ENCODE data around the gene KLK11.

Gene KLK11

DNA sequence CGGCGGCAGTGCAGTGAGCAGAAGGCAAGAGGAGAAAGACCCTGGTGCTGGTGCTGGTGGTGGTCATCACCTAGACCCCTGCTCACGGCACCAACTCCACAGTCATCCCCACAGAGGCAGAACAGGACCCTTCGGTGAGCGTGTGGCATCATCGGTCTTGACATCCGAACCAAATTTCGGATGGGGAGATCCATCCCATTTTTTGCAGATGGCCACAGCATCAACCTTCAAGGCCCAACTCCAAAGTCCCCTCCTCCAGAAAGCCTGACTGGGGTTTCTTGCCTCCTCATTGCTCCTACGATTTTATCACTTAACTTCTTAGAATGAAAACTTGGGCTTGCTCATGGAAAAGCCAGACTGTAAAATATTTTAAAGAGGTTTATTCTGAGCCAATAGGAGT lies 17.1 kb upstream of the KLK11 start:
- H3K27ac Mint-ChIP-seq = no peak overlapping the region
- no peak overlapping the region for H3K4me3 Mint-ChIP-seq
- peaks cover 11% of the 10 kb centered on the region for H3K27me3 Mint-ChIP-seq
- H3K4me1 Mint-ChIP-seq (ENCODE audit: low read depth) = no peaks in the 10 kb centered on the region
- DNase-seq = no peak
- no peaks in the 10 kb centered on the region for H3K9me3 Mint-ChIP-seq
- no peaks in the 10 kb centered on the region for H3K36me3 Mint-ChIP-seq (ENCODE audit: low read depth)

- Mint-ChIP-seq H3K36me3 (ENCODE audit: low read depth) (no peaks in the 10 kb centered on the region), H3K9me3 (no peaks in the 10 kb centered on the region), H3K27ac (no peak overlapping the region), H3K4me1 (ENCODE audit: low read depth) (no peaks in the 10 kb centered on the region), H3K27me3 (peaks cover 3% of the 10 kb centered on the region), H3K4me3 (no peak overlapping the region)
- DNase-seq = no peak
Measured at GRCh38 chr19:51040151-51040550, 13.7 kb upstream of the KLK11 start.

GRCh38 chr19:51036519-51036918 lies 10.1 kb upstream of the KLK11 start:
- Mint-ChIP-seq H3K4me3 (no peak overlapping the region), H3K9me3 (no peaks in the 10 kb centered on the region), H3K27me3 (peaks cover 19% of the 10 kb centered on the region), H3K36me3 (ENCODE audit: low read depth) (no peaks in the 10 kb centered on the region), H3K4me1 (ENCODE audit: low read depth) (no peaks in the 10 kb centered on the region), H3K27ac (no peak overlapping the region)
- no peak for DNase-seq

DNA sequence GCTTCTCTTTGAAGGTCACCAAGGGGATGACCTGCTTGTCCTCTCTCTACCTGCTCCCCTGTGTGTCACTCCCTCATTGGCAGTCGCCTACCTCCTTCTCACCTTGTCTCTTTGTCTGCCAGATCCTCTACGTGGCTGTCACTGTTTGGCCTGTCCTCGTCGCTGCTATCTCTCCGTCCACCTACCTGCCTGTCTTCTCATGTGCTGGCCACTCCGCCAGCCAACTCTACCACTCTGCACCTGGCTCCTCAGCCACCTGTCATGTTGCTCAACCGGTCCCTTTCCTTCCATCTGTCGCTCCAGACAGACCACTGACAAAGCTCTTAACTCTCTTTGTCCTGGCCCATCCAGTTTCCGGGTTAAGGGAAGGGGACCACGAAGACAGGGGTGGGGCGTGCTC lies 8.3 kb upstream of the KLK11 start, which contains the start of gene KLK12:
Gene KLK12 (minus strand): TSS at position 299 of the 400 bp plus-strand sequence. CDS start 381 bp downstream, outside the sequence.
- no peaks in the 10 kb centered on the region for H3K36me3 Mint-ChIP-seq (ENCODE audit: low read depth)
- peaks cover 34% of the 10 kb centered on the region for H3K27me3 Mint-ChIP-seq
- H3K4me1 Mint-ChIP-seq (ENCODE audit: low read depth) = no peaks in the 10 kb centered on the region
- no peak within 1 kb of the TSS for H3K4me3 Mint-ChIP-seq
- DNase-seq = no peak
- no peaks in the 10 kb centered on the region for H3K9me3 Mint-ChIP-seq
- no peak within 1 kb of the TSS for H3K27ac Mint-ChIP-seq

GRCh38 chr19:51031880-51032225 lies 5.4 kb upstream of the KLK11 start:
- Mint-ChIP-seq H3K4me3 (no peak overlapping the region), H3K9me3 (no peaks in the 10 kb centered on the region), H3K27me3 (peaks cover 48% of the 10 kb centered on the region), H3K27ac (no peak overlapping the region), H3K4me1 (ENCODE audit: low read depth) (no peaks in the 10 kb centered on the region), H3K36me3 (ENCODE audit: low read depth) (no peaks in the 10 kb centered on the region)
- DNase-seq = no peak

DNA sequence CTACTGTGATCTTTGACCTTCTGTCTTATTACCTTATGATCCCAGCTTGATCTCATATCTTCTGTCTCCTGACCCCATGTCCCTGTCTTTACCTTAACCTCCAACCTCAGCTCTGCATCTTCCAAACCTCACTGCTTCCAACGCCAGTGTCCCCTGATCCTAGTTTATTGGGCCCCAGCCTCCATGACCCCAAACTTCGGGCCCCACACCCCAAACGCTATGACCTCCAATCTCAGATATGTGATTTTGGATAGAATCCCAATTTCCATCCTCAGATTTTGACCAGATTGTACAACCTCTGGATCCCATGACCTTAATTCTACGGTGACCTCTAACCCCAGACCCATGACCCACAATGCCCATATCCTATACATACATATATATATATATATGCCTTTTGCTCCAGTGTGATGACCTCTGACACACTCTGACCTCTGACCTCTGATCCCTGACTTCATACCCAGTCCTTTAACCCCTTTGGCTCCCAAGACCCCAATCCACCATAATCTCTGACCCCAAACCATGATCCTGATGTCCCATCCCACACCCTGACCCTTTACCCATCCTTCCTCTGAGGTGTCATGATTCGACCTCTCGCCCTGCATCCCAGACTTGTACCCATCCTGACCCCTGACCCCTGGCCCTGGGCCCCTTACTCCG lies 4.9 kb upstream of the KLK11 start:
- no peak overlapping the region for H3K27ac Mint-ChIP-seq
- peaks cover 50% of the 10 kb centered on the region for H3K27me3 Mint-ChIP-seq
- no peaks in the 10 kb centered on the region for H3K36me3 Mint-ChIP-seq (ENCODE audit: low read depth)
- H3K9me3 Mint-ChIP-seq = no peaks in the 10 kb centered on the region
- H3K4me3 Mint-ChIP-seq = no peak overlapping the region
- no peaks in the 10 kb centered on the region for H3K4me1 Mint-ChIP-seq (ENCODE audit: low read depth)
- no peak for DNase-seq

- Mint-ChIP-seq H3K4me1 (ENCODE audit: low read depth) (no peaks in the 10 kb centered on the region), H3K27ac (no peak overlapping the region), H3K4me3 (no peak overlapping the region), H3K27me3 (peaks cover 54% of the 10 kb centered on the region), H3K9me3 (no peaks in the 10 kb centered on the region), H3K36me3 (ENCODE audit: low read depth) (no peaks in the 10 kb centered on the region)
- no peak for DNase-seq
Measured at GRCh38 chr19:51030631-51031030, 4.2 kb upstream of the KLK11 start.

DNA sequence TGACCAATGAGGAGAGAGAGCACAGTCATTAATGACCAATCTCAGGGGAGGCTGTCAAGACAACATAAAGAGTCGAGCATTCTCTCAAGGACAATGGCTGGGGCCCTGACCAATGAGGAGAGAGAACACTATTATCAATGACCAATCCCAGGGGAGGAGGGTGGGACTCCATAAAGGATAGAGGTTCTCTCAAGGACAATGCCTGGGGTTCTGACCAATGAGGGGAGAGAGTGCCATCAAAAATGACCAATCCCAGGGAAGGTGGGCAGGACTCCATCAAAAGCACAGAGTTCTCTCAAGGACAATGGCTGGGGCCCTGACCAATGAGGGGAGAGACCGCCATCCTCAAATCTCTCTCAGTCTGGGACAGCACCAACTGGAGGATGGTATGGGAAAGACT lies 3.3 kb upstream of the KLK11 start:
- no peak overlapping the region for H3K27ac Mint-ChIP-seq
- no peaks in the 10 kb centered on the region for H3K4me1 Mint-ChIP-seq (ENCODE audit: low read depth)
- no peaks in the 10 kb centered on the region for H3K9me3 Mint-ChIP-seq
- H3K4me3 Mint-ChIP-seq = no peak overlapping the region
- no peak for DNase-seq
- H3K27me3 Mint-ChIP-seq = peaks cover 57% of the 10 kb centered on the region
- no peaks in the 10 kb centered on the region for H3K36me3 Mint-ChIP-seq (ENCODE audit: low read depth)

- no peaks in the 10 kb centered on the region for H3K4me1 Mint-ChIP-seq (ENCODE audit: low read depth)
- no peaks in the 10 kb centered on the region for H3K9me3 Mint-ChIP-seq
- no peak overlapping the region for H3K4me3 Mint-ChIP-seq
- no peak for DNase-seq
- H3K36me3 Mint-ChIP-seq (ENCODE audit: low read depth) = no peaks in the 10 kb centered on the region
- H3K27ac Mint-ChIP-seq = no peak overlapping the region
- peaks cover 63% of the 10 kb centered on the region for H3K27me3 Mint-ChIP-seq
Measured at GRCh38 chr19:51027873-51028272, 1.5 kb upstream of the KLK11 start.

DNA sequence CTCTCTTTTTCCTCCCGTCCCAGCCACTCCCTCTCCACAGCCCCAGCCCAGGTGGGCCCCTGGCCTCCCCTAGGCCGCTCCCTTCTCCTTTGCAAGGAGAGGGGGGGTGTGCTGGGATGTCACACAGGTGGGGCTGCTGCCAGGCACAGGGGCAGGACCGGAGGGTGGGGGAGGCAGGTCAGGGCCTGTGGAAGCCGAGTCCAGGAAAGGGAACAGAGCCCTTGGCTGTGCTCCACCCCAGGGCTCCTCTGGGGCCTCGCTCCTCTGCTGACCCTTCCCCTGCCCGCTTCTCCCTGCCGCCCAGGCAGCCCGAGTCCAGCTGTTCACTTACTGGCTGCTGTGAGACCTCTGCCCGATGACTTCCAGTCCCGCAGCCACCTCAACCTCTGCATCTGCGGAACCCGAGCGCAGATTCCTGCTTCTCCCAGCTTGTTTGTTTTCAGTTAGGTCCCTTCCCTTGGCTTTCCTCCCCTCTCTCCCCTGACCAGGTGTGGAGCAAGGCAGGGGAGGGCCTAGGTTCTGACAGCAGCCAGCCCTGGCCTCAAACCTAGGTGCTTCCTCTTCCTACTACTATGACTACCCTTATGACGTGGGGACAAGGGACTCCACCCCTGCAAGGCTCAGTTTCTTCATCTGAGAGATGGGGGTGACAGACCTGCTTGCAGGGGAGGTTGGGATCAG lies 850 bp upstream of the KLK11 start:
- peaks cover 66% of the 10 kb centered on the region for H3K27me3 Mint-ChIP-seq
- no peak overlapping the region for H3K4me3 Mint-ChIP-seq
- H3K27ac Mint-ChIP-seq = no peak overlapping the region
- no peaks in the 10 kb centered on the region for H3K4me1 Mint-ChIP-seq (ENCODE audit: low read depth)
- DNase-seq = no peak
- no peaks in the 10 kb centered on the region for H3K36me3 Mint-ChIP-seq (ENCODE audit: low read depth)
- H3K9me3 Mint-ChIP-seq = no peaks in the 10 kb centered on the region

DNA sequence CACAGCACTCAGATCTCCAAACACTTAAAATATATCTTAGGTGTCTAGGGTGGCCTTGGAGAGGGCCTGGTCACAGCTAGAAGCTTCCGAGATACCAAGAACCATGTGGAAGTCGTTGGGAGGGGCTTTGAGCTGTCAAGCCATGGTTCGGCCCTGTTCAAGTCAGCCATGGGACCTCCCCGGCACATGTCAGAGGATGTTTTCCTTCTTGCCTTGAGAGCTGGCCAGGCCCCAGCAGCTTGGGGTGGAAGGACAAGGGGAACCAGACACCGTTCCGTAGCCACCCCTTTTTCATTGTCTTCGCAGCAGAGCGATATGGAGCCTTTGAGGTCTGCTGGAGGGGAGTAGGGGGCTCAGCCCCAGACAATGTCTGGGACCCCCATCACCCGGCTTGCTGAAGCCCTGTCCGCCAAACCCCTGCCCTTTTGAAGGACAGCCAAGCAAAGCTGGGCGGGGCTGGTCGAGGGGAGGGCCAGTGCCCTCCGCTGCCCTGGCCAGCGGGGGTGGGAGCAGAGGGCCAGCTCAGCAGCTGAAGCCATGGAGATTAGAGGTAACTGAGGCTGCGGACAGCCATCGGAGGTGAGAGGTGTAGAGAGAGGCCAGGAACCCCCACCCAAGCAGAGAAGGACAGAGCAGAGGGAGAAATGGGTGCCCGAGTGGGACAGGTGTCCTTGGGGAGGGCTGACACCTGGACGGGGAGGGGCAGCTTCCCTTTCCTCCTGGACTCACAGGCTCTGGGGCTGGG lies 435 bp downstream of the KLK11 start:
- H3K27me3 Mint-ChIP-seq = peaks cover 68% of the 10 kb centered on the region

DNA sequence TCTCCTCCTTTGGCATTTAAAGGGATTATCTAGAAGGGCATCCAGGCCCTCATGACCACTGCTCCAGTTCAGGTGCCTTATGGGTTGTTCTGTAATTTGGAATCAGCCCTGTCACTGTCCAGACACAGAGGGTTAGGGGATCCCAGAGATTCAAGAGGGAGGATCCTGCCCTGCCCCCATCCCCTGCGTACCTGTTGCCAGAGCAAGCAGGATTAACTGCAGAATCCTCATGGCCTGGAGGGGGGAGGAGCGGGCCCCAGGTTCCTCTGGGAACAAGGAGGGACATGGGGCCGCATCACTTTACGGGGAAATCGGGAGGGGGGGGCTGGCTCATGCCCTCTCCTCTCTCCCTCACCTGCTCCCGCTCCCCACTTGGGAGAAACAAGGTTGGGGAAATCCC lies 1.0 kb downstream of the KLK11 start:
- no peaks in the 10 kb centered on the region for H3K36me3 Mint-ChIP-seq (ENCODE audit: low read depth)
- no peak for DNase-seq
- peaks cover 66% of the 10 kb centered on the region for H3K27me3 Mint-ChIP-seq
- no peak overlapping the region for H3K4me3 Mint-ChIP-seq
- H3K27ac Mint-ChIP-seq = no peak overlapping the region
- no peaks in the 10 kb centered on the region for H3K9me3 Mint-ChIP-seq
- H3K4me1 Mint-ChIP-seq (ENCODE audit: low read depth) = no peaks in the 10 kb centered on the region

More for the DNA sequence above, 435 bp downstream of the KLK11 start:
- H3K27ac Mint-ChIP-seq = no peak overlapping the region
- no peaks in the 10 kb centered on the region for H3K36me3 Mint-ChIP-seq (ENCODE audit: low read depth)
- H3K4me3 Mint-ChIP-seq = no peak overlapping the region
- no peaks in the 10 kb centered on the region for H3K9me3 Mint-ChIP-seq
- H3K4me1 Mint-ChIP-seq (ENCODE audit: low read depth) = no peaks in the 10 kb centered on the region
- no peak for DNase-seq

- H3K36me3 Mint-ChIP-seq (ENCODE audit: low read depth) = no peaks in the 10 kb centered on the region
- H3K9me3 Mint-ChIP-seq = no peaks in the 10 kb centered on the region
- no peak overlapping the region for H3K27ac Mint-ChIP-seq
- H3K4me3 Mint-ChIP-seq = no peak overlapping the region
- no peak for DNase-seq
- H3K4me1 Mint-ChIP-seq (ENCODE audit: low read depth) = peaks cover under 1% of the 10 kb centered on the region
- H3K27me3 Mint-ChIP-seq = peaks cover 69% of the 10 kb centered on the region
Measured at GRCh38 chr19:51024924-51025323, 1.5 kb downstream of the KLK11 start.

- H3K36me3 Mint-ChIP-seq (ENCODE audit: low read depth) = no peaks in the 10 kb centered on the region
- no peak overlapping the region for H3K27ac Mint-ChIP-seq
- H3K4me1 Mint-ChIP-seq (ENCODE audit: low read depth) = peaks cover 3% of the 10 kb centered on the region
- no peaks in the 10 kb centered on the region for H3K9me3 Mint-ChIP-seq
- peaks cover 72% of the 10 kb centered on the region for H3K27me3 Mint-ChIP-seq
- H3K4me3 Mint-ChIP-seq = no peak overlapping the region
- DNase-seq = no peak
Measured at GRCh38 chr19:51023946-51024345, 2.5 kb downstream of the KLK11 start.

GRCh38 chr19:51022526-51022925 lies 3.9 kb downstream of the KLK11 start:
- no peak overlapping the region for H3K4me3 Mint-ChIP-seq
- DNase-seq = no peak
- no peaks in the 10 kb centered on the region for H3K36me3 Mint-ChIP-seq (ENCODE audit: low read depth)
- peaks cover 11% of the 10 kb centered on the region for H3K4me1 Mint-ChIP-seq (ENCODE audit: low read depth)
- H3K27ac Mint-ChIP-seq = no peak overlapping the region
- H3K27me3 Mint-ChIP-seq = peaks cover 78% of the 10 kb centered on the region
- H3K9me3 Mint-ChIP-seq = no peaks in the 10 kb centered on the region
